IPS-15b (cell line): Measurements from ENCODE around the gene PRKCA.
"Not testable (repeated sequence)": the region's sequence is repeated elsewhere in the genome, so short reads cannot be mapped to it uniquely, and the experiment has no call there.

Experiments
- H3K27me3 ChIP-seq: one replicate; pipeline ENCODE4 v1.6.1; 2013; ENCODE audit warnings: low read length; ENCODE audit not compliant: control insufficient read depth, insufficient read depth
- H3K36me3 ChIP-seq: one replicate; pipeline ENCODE4 v1.6.1; 2013; ENCODE audit warnings: low read length; ENCODE audit not compliant: control insufficient read depth, insufficient read depth
- H3K4me1 ChIP-seq: one replicate; pipeline ENCODE4 v1.6.1; 2013; ENCODE audit warnings: mild to moderate bottlenecking, low read length; ENCODE audit not compliant: control insufficient read depth, insufficient read depth
- H3K4me3 ChIP-seq: one replicate; pipeline ENCODE4 v1.5.1; 2013; ENCODE audit warnings: low read depth, low read length
- H3K9ac ChIP-seq: one replicate; pipeline ENCODE4 v1.6.1; 2013; ENCODE audit warnings: low read depth, mild to moderate bottlenecking, low read length
- H3K9me3 ChIP-seq: one replicate; pipeline ENCODE4 v1.6.1; 2013; ENCODE audit warnings: mild to moderate bottlenecking, low read length; ENCODE audit not compliant: control insufficient read depth, insufficient read depth

The PRKCA gene

GRCh38 chr17:66331038-66331816, 28.8 kb downstream of the PRKCA start:
- no peaks in the 10 kb centered on the region for H3K9me3 ChIP-seq
- H3K9ac ChIP-seq, result no peak overlapping the region

GRCh38 chr17:66335797-66336196, 33.4 kb downstream of the PRKCA start:
- no peak overlapping the region for H3K4me3 ChIP-seq
- H3K4me1 ChIP-seq, result no peaks in the 10 kb centered on the region
- no peak overlapping the region for H3K9ac ChIP-seq
- H3K9me3 ChIP-seq, result no peaks in the 10 kb centered on the region
- H3K36me3 ChIP-seq, result no peaks in the 10 kb centered on the region
- H3K27me3 ChIP-seq, result no peaks in the 10 kb centered on the region

More at GRCh38 chr17:66331038-66331816, 28.8 kb downstream of the PRKCA start:
- no peaks in the 10 kb centered on the region for H3K36me3 ChIP-seq
- no peak overlapping the region for H3K4me3 ChIP-seq
- no peaks in the 10 kb centered on the region for H3K4me1 ChIP-seq
- no peaks in the 10 kb centered on the region for H3K27me3 ChIP-seq

- H3K4me1 ChIP-seq, result no peaks in the 10 kb centered on the region
- no peak overlapping the region for H3K4me3 ChIP-seq
- no peak overlapping the region for H3K9ac ChIP-seq
- no peaks in the 10 kb centered on the region for H3K36me3 ChIP-seq
- H3K27me3 ChIP-seq, result no peaks in the 10 kb centered on the region
- no peaks in the 10 kb centered on the region for H3K9me3 ChIP-seq
These were observed 34.9 kb downstream of the PRKCA start for GRCh38 chr17:66337268-66337667.

DNA sequence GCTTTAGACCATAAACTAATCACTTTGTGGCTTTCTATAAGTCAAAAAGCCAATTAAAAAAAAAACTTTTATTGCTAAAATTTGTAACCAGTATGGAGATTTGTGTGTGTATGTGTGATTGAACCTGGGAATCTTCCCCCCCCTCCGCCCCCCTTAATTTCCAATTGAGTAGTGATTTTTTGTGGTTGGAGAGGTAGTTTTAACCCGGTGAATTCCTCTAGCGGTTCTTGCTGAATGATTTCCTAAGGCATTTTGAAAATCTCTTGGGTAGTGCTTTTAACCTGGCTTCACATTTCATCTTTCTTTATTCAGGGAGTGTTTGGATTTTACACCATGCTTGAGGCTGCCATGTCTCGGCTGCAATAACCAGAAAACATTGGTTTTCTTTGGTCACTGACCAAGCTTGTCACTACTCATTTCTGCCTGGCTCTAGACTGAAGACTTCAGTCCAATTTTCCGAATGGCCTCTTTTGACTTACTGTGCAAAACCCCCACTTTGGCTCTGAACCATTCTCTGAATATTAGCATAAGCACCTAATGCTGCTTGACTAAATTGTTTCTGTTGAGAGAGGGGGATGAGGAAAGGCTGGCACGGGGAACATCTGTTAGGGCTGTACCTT, 35.6 kb downstream of the PRKCA start:
- Histone ChIP-seq H3K36me3 (no peaks in the 10 kb centered on the region), H3K4me3 (no peak overlapping the region), H3K4me1 (no peaks in the 10 kb centered on the region), H3K9ac (no peak overlapping the region), H3K27me3 (no peaks in the 10 kb centered on the region), H3K9me3 (no peaks in the 10 kb centered on the region)

GRCh38 chr17:66338937-66339336, 36.5 kb downstream of the PRKCA start:
- H3K27me3 ChIP-seq, result no peaks in the 10 kb centered on the region
- no peak overlapping the region for H3K4me3 ChIP-seq
- H3K9ac ChIP-seq, result no peak overlapping the region
- no peaks in the 10 kb centered on the region for H3K4me1 ChIP-seq
- no peaks in the 10 kb centered on the region for H3K36me3 ChIP-seq
- no peaks in the 10 kb centered on the region for H3K9me3 ChIP-seq

DNA sequence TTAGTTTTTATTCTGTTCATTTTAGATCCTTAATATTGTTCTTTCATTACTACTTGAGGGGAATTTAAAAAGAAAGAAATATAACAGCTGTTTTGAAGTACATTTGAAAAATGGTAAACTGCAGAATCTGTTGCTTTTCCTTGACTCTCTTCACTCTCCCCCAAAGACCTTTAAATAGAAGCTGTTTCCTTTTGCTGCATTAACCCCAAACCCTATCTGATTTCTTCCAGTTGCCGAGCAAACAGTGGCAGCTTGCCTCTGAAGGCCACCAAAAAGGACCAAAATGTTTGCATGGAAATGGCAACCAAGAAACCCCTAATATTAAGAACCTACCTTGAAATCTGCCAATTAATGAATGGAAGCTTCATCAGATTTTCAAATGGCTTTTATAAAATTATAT, 37.1 kb downstream of the PRKCA start:
- Histone ChIP-seq H3K4me3 (no peak overlapping the region), H3K36me3 (no peaks in the 10 kb centered on the region), H3K27me3 (no peaks in the 10 kb centered on the region), H3K9ac (no peak overlapping the region), H3K9me3 (no peaks in the 10 kb centered on the region), H3K4me1 (no peaks in the 10 kb centered on the region)

GRCh38 chr17:66340720-66341119, 38.3 kb downstream of the PRKCA start:
- no peaks in the 10 kb centered on the region for H3K27me3 ChIP-seq
- H3K36me3 ChIP-seq, result no peaks in the 10 kb centered on the region
- no peaks in the 10 kb centered on the region for H3K4me1 ChIP-seq
- H3K9me3 ChIP-seq, result no peaks in the 10 kb centered on the region
- no peak overlapping the region for H3K9ac ChIP-seq
- H3K4me3 ChIP-seq, result no peak overlapping the region

- H3K36me3 ChIP-seq, result no peaks in the 10 kb centered on the region
These were observed 39.0 kb downstream of the PRKCA start for GRCh38 chr17:66341462-66341861.

DNA sequence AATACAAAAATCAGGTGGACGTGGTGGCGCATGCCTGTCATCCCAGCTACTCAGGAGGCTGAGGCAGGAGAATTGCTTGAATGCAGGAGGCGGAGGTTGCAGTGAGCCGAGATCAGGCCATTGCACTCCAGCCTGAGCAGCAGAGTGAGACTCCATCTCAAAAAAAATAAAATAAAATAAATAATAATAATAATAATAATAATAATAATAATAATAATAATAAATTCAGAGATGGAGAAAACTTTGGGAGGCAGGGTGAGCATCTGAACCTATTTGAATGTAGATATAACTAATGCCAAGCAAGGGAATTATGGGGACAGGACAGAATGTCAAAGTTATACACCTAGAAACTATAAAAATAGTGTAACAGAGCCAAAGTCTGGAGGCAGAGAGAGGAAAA, 39.9 kb downstream of the PRKCA start:
- H3K9me3 ChIP-seq, H3K36me3 ChIP-seq, H3K4me3 ChIP-seq, H3K9ac ChIP-seq, H3K27me3 ChIP-seq, H3K4me1 ChIP-seq: not testable (repeated sequence)

More at GRCh38 chr17:66341462-66341861, 39.0 kb downstream of the PRKCA start:
- Histone ChIP-seq H3K9ac (no peak overlapping the region), H3K4me1 (no peaks in the 10 kb centered on the region), H3K9me3 (no peaks in the 10 kb centered on the region), H3K27me3 (no peaks in the 10 kb centered on the region), H3K4me3 (no peak overlapping the region)

- no peaks in the 10 kb centered on the region for H3K36me3 ChIP-seq
- no peaks in the 10 kb centered on the region for H3K9me3 ChIP-seq
- no peak overlapping the region for H3K4me3 ChIP-seq
- H3K9ac ChIP-seq, result no peak overlapping the region
- no peaks in the 10 kb centered on the region for H3K4me1 ChIP-seq
- H3K27me3 ChIP-seq, result no peaks in the 10 kb centered on the region
These were observed 41.2 kb downstream of the PRKCA start for GRCh38 chr17:66343531-66344078.

DNA sequence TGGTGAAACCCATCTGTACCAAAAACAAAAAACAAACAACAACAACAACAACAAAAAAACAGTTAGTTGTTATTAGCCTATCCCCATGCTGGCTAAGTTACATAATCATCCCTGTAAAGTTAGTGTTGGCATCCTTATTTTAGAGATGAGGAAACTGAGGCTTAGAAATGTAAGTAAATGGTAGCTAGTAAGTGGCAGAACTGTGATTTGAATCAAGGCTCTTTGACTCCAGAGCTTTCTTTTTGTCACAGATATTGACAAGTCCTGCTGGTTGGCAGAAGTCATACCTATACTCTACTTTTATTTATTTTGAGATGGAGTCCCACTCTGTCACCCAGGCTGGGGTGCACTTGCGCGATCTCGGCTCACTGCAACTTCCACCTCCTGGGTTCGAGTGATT, 42.1 kb downstream of the PRKCA start:
- H3K36me3 ChIP-seq, result no peaks in the 10 kb centered on the region
- no peak overlapping the region for H3K4me3 ChIP-seq
- no peaks in the 10 kb centered on the region for H3K27me3 ChIP-seq
- H3K9ac ChIP-seq, result no peak overlapping the region
- H3K4me1 ChIP-seq, result peaks cover 4% of the 10 kb centered on the region
- no peaks in the 10 kb centered on the region for H3K9me3 ChIP-seq

DNA sequence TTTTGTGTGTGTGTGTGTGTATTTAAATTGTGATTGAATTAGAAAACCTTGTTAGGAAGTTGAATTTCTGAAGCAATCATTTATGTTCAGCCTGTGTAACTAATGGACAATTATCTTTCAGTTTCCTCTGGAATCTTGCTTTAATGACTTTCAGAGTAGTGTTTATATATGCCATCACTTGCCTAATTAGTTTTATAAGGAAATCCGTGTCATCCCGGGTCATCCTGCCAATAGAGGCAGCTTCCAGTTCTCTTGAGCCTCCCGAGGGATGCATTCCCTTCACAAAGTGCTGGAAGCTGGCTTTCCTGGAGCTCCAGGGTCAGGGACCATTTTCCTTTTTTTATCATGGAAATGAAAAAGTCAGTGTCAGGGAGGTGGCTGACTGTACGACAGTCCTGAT, 42.9 kb downstream of the PRKCA start:
- peaks cover 4% of the 10 kb centered on the region for H3K4me1 ChIP-seq

More for the DNA sequence above, 42.9 kb downstream of the PRKCA start:
- no peak overlapping the region for H3K9ac ChIP-seq
- no peak overlapping the region for H3K4me3 ChIP-seq
- no peaks in the 10 kb centered on the region for H3K27me3 ChIP-seq
- no peaks in the 10 kb centered on the region for H3K36me3 ChIP-seq
- H3K9me3 ChIP-seq, result no peaks in the 10 kb centered on the region
